HCT116 (cell line): Measurements from ENCODE around the gene CECR2.

Experiments used
- CEBPB ChIP-seq: IDR thresholded peaks from 2 replicates; pipeline ENCODE4 v1.6.1; 2012; ENCODE audit warnings: low read depth
- CTCF ChIP-seq, 3 experiments: fragments of 200-600 bp in 1 of 3; sonication (generic) in 1 of 3; IDR thresholded peaks in 2 of 3; conservative IDR thresholded peaks in 1 of 3; 2 replicates each; pipeline ENCODE4 v1.5.1; 2012 to 2017; ENCODE audit warnings: low read depth in 2 of 3, low read length in 2 of 3, antibody characterized with exemption in 1 of 3, borderline replicate concordance in 1 of 3, control low read depth in 1 of 3, mild to moderate bottlenecking in 1 of 3, mixed read lengths in 1 of 3, mixed run types in 1 of 3, moderate library complexity in 1 of 3; ENCODE audit not compliant: insufficient read depth in 1 of 3
- ELF1 ChIP-seq: IDR thresholded peaks from 2 replicates; pipeline ENCODE4 v1.6.1; 2012; ENCODE audit warnings: low read depth, borderline replicate concordance
- EZH2 ChIP-seq: fragments of 200-600 bp; sonication (generic); IDR thresholded peaks from 2 replicates; pipeline ENCODE4 v1.6.1; 2017; ENCODE audit warnings: antibody characterized with exemption, mixed run types
- EZH2phosphoT487 ChIP-seq: fragments of 200-600 bp; IDR thresholded peaks from 2 replicates; pipeline ENCODE4 v1.6.1; 2018; ENCODE audit warnings: antibody characterized with exemption, borderline replicate concordance
- JUND ChIP-seq: IDR thresholded peaks from 2 replicates; pipeline ENCODE4 v1.6.1; 2012
- POLR2A ChIP-seq: IDR thresholded peaks from 2 replicates; pipeline ENCODE4 v1.7.0; 2011; ENCODE audit warnings: borderline replicate concordance; ENCODE audit not compliant: insufficient read depth, insufficient read length; ENCODE audit errors: extremely low read depth
- POLR2AphosphoS5 ChIP-seq: IDR thresholded peaks from 2 replicates; pipeline ENCODE4 v1.6.1; 2011; ENCODE audit warnings: mild to moderate bottlenecking, low read depth, low read length, moderate library complexity
- REST ChIP-seq: IDR thresholded peaks from 2 replicates; pipeline ENCODE4 v1.6.1; 2012; ENCODE audit warnings: low read depth
- SRF ChIP-seq: IDR thresholded peaks from 2 replicates; pipeline ENCODE4 v1.6.1; 2012; ENCODE audit warnings: low read depth
- YY1 ChIP-seq: IDR thresholded peaks from 2 replicates; pipeline ENCODE4 v1.6.1; 2011; ENCODE audit warnings: low read length, low read depth, moderate library complexity, mild to moderate bottlenecking; ENCODE audit not compliant: insufficient replicate concordance; ENCODE audit errors: extremely low read depth

GRCh38 chr22:17366329-17366728 is 2.9 kb upstream of the CECR2 start:
- TF ChIP-seq CTCF (IDR thresholded peaks at IDR 0.05 in 2 of 3, conservative IDR thresholded peaks at IDR 0.05 in 1 of 3; ENCODE audit: borderline replicate concordance in 1 of 3, insufficient read depth in 1 of 3, low read depth in 2 of 3, low read length in 2 of 3) (no peak), CEBPB (no peak), POLR2A (no peak), ELF1 (no peak), REST (no peak), SRF (no peak), EZH2 (no peak), YY1 (no peak), EZH2phosphoT487 (no peak), JUND (no peak), POLR2AphosphoS5 (no peak)
